HG02571 (cell line): ENCODE results near the gene RIC1.
"Not testable (repeated sequence)": the region's sequence is repeated elsewhere in the genome, so short reads cannot be mapped to it uniquely, and the experiment has no call there.

ENCODE experiments used
- ATAC-seq: cut with Tn5 transposase; IDR thresholded peaks from one replicate; pipeline ENCODE4 v1.9.1; 2021; ENCODE audit warnings: mild to moderate bottlenecking, moderate library complexity; ENCODE audit not compliant: unreplicated experiment

Gene RIC1

DNA sequence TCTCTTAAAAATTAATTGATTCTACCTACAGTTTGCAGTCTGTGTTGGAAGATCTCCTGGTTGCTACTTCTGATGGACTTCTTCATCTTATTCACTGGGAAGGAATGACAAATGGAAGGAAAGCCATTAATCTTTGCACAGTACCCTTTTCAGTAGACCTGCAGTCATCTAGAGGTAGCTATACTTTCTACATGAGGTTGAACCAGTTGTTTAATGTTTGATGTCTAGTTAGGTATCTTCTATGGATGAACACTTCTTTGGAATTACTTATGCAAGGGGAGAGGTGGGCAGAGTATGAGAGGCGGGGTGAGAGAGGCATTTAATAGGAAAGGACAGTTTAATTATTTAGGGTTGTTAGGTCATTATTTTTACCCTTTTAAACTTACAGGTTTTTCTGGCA lies 91.2 kb downstream of the RIC1 start:
- no peak for ATAC-seq

GRCh38 chr9:5721279-5722087 lies 92.6 kb downstream of the RIC1 start:
- ATAC-seq = no peak

- ATAC-seq = not testable (repeated sequence)
Observed at GRCh38 chr9:5722679-5723078, 93.8 kb downstream of the RIC1 start.

GRCh38 chr9:5735072-5735471 lies 106.2 kb downstream of the RIC1 start:
- ATAC-seq = no peak

GRCh38 chr9:5736563-5737346 lies 107.8 kb downstream of the RIC1 start:
- ATAC-seq = no peak

DNA sequence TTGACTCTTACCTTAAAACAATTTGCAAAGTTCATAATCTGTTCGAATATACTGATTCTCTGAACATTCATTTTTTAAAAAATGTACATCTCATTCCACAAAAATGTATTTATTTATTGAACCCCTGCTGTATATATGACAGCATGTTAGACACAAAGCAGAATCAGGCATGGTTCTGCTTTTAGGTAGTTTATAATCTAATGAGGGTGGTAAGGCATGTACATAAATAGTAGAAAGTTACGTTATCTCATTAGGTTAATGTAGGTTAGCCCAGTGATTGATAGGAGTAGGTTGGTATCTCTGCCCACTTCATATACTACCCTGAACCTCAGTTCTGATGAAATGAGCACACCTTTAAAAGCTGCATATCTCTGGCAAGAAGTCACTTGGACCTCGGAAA lies 114.2 kb downstream of the RIC1 start:
- ATAC-seq = no peak

- no peak for ATAC-seq
Observed at GRCh38 chr9:5748438-5748837, 119.5 kb downstream of the RIC1 start.

- no peak for ATAC-seq
Observed at GRCh38 chr9:5749306-5749705, 120.4 kb downstream of the RIC1 start.

GRCh38 chr9:5750569-5750968 lies 121.7 kb downstream of the RIC1 start:
- no peak for ATAC-seq

- ATAC-seq = no peak
Observed at GRCh38 chr9:5756633-5757032, 127.7 kb downstream of the RIC1 start.

DNA sequence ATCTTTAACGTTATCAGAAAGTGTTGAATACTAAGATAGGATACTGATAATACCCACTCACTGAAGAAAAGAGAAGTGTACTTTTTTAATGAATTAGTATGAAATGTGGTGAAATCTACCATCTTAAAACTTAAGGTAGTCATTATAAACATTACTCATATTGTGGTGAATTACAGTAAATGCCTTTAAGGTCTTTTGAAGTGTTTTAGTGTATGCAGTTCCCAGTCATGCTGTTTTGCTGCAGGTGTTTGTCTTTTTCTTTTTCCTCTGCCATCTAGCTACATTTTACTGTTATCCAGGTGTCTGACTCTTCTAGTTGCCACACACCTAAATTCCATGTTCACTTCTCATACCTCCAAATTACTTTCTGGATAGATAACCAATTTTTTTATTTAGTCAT lies 131.4 kb downstream of the RIC1 start:
- ATAC-seq = no peak

- no peak for ATAC-seq
Observed at GRCh38 chr9:5762421-5762820, 133.5 kb downstream of the RIC1 start.

DNA sequence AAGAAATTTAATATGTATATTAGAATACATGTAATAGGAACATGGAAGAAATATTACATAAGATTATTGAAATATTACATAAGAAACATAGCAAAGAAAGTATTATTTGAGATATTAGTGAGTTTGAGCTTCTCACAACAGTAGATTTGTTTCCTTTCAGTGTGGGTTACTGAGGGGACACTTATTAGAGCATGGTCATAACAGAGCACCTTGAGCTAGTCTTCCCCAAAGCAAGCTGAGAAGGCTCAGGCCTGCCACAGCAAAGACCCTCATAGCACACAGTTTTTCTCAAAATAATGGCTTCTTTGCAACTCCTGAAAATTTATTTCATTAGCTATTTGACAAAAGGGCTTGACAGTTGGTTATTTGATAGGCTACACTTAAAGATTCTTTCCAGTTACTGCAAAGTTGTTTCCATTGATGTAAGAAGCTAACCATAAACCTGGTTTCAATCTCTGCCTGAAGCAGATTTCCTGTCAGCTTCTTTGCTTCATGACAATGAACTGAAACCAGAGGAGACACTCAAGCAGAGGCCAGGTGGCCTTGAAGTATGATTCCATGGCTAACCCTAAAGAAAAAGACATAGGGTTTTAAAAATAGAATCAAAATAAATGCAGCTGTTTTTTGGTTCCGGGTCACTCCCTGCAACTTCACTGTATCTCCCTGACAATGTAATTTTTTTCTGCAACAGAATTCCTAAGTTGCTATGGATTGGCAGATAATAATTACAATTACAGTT lies 135.4 kb downstream of the RIC1 start:
- peak; percentile 76 for ATAC-seq

DNA sequence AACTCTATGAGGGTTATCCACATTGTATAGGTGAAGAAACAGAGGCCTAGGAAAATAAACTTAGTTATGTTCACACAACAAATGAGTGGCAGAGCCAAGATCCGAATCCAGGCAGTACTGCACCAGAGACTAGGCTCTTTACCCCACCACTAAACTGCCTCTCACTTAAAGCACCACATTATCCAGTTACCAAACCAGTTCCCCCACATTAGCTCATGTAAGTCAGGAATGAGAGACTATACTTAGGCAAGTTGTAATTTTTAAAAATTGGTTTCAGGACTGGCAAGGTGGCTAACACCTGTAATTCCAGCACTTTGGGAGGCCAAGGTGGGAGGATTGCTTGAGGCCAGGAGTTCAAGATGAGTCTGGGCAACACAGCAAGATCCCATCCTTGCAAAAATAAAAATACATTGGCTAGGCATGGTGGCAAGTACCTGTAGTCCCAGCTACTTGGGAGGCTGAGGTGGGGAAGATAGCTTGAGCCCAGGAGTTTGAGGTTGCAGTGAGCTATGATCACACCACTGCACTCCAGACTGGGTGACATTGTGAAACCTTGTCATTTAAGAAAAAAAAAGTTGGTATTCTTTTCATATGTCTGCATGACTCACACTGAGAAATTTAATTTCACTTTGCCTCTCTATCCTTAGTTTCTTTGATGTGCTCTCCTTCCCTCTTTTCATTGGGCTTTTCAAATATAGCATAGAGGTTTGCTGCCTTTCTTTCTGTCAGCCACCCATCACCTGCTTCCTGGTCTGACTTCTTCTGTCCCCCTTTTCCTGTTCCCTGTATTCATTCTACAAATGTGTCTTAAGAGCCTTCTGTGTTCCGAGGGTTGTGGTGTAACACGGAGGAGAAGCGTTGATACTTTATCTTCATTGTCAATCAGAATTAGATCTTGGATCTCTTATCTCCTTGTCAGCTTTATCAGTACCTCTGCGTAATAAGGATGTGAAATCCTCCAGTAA lies 139.3 kb downstream of the RIC1 start:
- peak; percentile 61 for ATAC-seq

GRCh38 chr9:5773324-5773999 lies 144.6 kb downstream of the RIC1 start:
- no peak for ATAC-seq

- no peak for ATAC-seq
Observed at GRCh38 chr9:5778805-5779204, 149.9 kb downstream of the RIC1 start.

DNA sequence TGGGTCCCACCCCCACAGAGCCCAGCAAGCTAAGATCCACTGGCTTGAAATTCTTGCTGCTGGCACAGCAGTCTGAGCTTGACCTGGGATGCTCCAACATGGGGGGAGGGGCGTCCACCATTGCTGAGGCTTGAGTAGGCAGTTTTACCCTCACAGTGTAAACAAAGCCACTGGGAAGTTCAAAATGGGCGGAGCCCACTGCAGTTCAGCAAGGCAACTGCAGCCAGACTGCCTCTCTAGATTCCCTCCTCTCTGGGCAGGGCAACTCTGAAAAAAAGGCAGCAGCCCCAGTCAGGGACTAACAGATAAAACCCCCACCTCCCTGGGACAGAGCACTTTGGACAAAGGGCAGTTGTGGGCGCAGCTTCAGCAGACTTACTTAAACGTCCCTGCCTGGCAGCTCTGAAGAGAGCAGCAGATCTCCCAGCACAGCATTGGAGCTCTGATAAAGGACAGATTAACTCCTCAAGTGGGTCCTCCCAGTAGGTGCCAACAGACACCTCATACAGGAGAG lies 150.9 kb downstream of the RIC1 start:
- ATAC-seq = not testable (repeated sequence)

GRCh38 chr9:5783420-5783819 lies 154.5 kb downstream of the RIC1 start:
- ATAC-seq = not testable (repeated sequence)

- no peak for ATAC-seq
Observed at GRCh38 chr9:5783982-5784381, 155.1 kb downstream of the RIC1 start.
